ENCODE results near the gene RIOK3. TPM values are rescaled to one million over a fixed set of nuclear protein-coding genes. Genes with fewer than 3 reads are reported as not detected.

Gene RIOK3
- total and polyA plus RNA-seq, 7 donors, result 59.6 to 116 (median 88.3) TPM

DNA sequence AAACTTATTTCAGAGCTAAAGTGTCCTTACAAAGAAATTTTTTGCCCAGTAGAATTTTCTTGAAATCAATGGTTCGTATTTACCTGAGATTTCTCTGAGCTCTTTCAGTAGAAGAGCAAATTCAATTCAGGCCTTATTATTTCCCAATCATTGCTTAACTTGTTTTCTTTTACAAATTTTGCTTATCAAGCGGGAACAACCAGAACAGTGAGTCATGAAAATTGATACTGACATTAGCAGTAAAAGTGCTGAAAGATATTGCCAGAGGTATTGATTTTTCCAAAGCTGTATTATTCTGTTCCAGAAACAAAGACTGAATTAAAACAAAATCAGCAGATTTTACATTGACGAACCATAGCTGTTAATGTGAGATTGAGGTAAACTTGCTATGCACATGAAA is 10.1 kb upstream of the RIOK3 start:
- intact Hi-C loops (cut with DNase I), result no loop called here
- no peaks in the 10 kb centered on the region for H3K36me3 ChIP-seq (ENCODE audit: insufficient read depth in 1 of 2, low read depth in 1 of 2)
- no peaks in the 10 kb centered on the region for H3K4me1 ChIP-seq
- 92 to 98% (median 93%) methylated on average over 3 of the region's 3 CpGs for WGBS, 3 donors
- no peak overlapping the region for H3K27ac ChIP-seq
- TF ChIP-seq, protein P1, sequence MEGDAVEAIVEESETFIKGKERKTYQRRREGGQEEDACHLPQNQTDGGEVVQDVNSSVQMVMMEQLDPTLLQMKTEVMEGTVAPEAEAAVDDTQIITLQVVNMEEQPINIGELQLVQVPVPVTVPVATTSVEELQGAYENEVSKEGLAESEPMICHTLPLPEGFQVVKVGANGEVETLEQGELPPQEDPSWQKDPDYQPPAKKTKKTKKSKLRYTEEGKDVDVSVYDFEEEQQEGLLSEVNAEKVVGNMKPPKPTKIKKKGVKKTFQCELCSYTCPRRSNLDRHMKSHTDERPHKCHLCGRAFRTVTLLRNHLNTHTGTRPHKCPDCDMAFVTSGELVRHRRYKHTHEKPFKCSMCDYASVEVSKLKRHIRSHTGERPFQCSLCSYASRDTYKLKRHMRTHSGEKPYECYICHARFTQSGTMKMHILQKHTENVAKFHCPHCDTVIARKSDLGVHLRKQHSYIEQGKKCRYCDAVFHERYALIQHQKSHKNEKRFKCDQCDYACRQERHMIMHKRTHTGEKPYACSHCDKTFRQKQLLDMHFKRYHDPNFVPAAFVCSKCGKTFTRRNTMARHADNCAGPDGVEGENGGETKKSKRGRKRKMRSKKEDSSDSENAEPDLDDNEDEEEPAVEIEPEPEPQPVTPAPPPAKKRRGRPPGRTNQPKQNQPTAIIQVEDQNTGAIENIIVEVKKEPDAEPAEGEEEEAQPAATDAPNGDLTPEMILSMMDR (IDR thresholded peaks at IDR 0.05), result no peak
- ATAC-seq, result no peak
- DNase-seq, result no peak
- no peaks in the 10 kb centered on the region for H3K9me3 ChIP-seq
- H3K4me3 ChIP-seq, result no peak overlapping the region
- peaks cover 0 to 4% (median 0%) of the 10 kb centered on the region in 3 donors for H3K27me3 ChIP-seq (ENCODE audit: insufficient read depth in 3 of 3, low read length in 2 of 3)

DNA sequence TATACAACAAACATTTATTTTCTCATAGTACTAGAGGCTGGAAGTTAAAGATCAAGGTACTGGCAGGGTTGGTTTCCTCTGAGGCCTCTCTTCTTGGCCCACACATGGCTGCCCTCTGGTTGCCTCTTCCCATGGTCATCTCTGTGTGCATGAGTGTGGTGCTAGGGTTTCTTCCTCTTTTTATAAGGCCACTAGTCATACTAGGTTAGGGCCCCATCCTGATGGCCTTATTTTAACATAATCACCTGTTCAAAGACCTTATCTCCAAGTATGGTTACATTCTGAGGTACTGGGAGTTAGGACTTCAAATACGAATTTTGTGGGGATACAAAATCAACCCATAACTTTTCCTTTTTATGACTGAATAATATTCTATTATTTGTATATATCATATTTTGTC is 4.8 kb upstream of the RIOK3 start:
- no peak for DNase-seq
- intact Hi-C loops (cut with DNase I), result no loop called here
- Histone ChIP-seq H3K4me3 (no peak overlapping the region), H3K27me3 (ENCODE audit: insufficient read depth in 3 of 3, low read length in 2 of 3) (peaks cover 0 to 4% (median 0%) of the 10 kb centered on the region in 3 donors), H3K27ac (no peak overlapping the region), H3K4me1 (peaks cover 7% of the 10 kb centered on the region), H3K36me3 (ENCODE audit: insufficient read depth in 1 of 2, low read depth in 1 of 2) (no peaks in the 10 kb centered on the region), H3K9me3 (no peaks in the 10 kb centered on the region)
- 89 to 94% (median 89%) methylated on average over 1 of the region's 1 CpG for WGBS, 3 donors
- no peak for ATAC-seq
- TF ChIP-seq, protein P1 (IDR thresholded peaks at IDR 0.05), result no peak

DNA sequence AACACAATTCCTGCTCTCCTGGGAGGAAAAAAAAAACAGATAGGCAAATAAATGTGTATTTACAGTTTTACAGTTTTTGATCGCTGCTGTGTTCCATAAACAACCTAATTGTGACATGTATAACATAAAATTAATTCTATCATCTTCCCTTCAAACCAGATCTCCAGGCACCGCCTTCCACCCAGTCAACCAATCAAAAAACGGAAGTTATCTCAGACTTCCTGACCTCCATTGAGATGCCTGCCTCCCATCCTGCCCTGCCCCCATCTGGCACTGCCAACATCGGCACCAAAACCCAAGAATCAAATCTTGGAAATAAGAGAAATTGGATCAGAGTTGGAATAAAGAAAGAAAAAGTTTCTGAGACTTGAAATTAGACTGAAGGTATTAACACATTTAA is 3.1 kb upstream of the RIOK3 start:
- H3K36me3 ChIP-seq (ENCODE audit: insufficient read depth in 1 of 2, low read depth in 1 of 2), result no peaks in the 10 kb centered on the region
- peaks cover 0 to 4% (median 0%) of the 10 kb centered on the region in 3 donors for H3K27me3 ChIP-seq (ENCODE audit: insufficient read depth in 3 of 3, low read length in 2 of 3)
- no peak overlapping the region for H3K27ac ChIP-seq
- no peaks in the 10 kb centered on the region for H3K9me3 ChIP-seq
- intact Hi-C loops (cut with DNase I), result loop anchor here (5.0 kb wide), 2 partner anchors 52 to 132 kb away; partner anchors contain the start of gene RMC1 (in 2 of the 2)
- WGBS, 3 donors, result 71 to 81% (median 77%) methylated on average over 4 of the region's 4 CpGs
- ATAC-seq, result no peak
- TF ChIP-seq, protein P1 (IDR thresholded peaks at IDR 0.05), result no peak
- H3K4me3 ChIP-seq, result no peak overlapping the region
- H3K4me1 ChIP-seq, result peaks cover 17% of the 10 kb centered on the region
- no peak for DNase-seq

DNA sequence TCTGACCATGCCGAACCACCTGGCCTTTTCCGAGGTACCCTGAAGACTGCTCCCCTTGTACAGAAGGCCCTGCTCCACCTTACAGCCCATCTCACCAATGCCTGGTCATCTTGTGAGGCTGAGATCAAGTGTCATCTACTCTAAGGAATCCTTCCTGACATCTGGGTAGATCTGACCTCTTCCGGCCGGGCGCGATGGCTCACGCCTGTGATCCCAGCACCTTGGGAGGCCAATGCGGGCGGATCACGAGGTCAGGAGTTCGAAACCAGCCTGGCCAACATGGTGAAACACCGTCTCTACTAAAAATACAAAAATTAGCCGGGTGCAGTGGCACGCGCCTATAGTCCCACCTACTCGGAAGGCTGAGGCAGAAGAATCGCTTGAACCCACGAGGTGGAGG is 2.1 kb upstream of the RIOK3 start:
- no peaks in the 10 kb centered on the region for H3K36me3 ChIP-seq (ENCODE audit: insufficient read depth in 1 of 2, low read depth in 1 of 2)
- H3K4me3 ChIP-seq, result no peak overlapping the region
- H3K9me3 ChIP-seq, result no peaks in the 10 kb centered on the region
- TF ChIP-seq, protein P1 (IDR thresholded peaks at IDR 0.05), result no peak
- 93 to 96% (median 94%) methylated on average over 18 of the region's 18 CpGs for WGBS, 3 donors
- DNase-seq (no peak), ATAC-seq (no peak)
- peaks cover 26% of the 10 kb centered on the region for H3K4me1 ChIP-seq
- intact Hi-C loops (cut with DNase I), result loop anchor here (5.0 kb wide), 2 partner anchors 51 to 131 kb away; partner anchors contain the start of gene RMC1 (in 2 of the 2)
- H3K27ac ChIP-seq, result no peak overlapping the region
- H3K27me3 ChIP-seq (ENCODE audit: insufficient read depth in 3 of 3, low read length in 2 of 3), result peaks cover 0 to 4% (median 0%) of the 10 kb centered on the region in 3 donors

DNA sequence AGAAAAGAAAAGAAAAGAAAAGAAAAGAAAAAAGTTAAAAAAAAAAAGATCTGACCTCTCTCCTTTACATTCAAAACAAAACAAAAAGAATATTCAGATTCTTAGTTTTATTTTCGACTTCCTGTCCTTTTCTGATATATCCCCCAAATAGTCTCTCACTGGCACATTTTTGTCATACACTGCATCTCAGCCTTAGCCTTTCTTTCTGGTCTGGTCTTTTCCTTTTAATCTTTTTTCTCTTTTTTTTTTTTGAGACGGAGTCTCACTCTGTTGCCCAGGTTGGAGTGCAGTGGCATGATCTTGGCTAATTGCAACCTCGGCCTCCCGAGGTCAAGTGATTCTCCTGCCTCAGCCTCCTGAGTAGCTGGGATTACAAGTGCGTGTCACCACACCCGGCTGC is 1.6 kb upstream of the RIOK3 start:
- H3K27ac ChIP-seq, result peak overlapping the region; percentile 95
- DNase-seq (no peak), ATAC-seq (no peak)
- 82 to 88% (median 87%) methylated on average over 6 of the region's 6 CpGs for WGBS, 3 donors
- H3K4me1 ChIP-seq, result peaks cover 31% of the 10 kb centered on the region
- no peak overlapping the region for H3K4me3 ChIP-seq
- intact Hi-C loops (cut with DNase I), result loop anchor here (5.0 kb wide), 2 partner anchors 51 to 131 kb away; partner anchors contain the start of gene RMC1 (in 2 of the 2)
- H3K36me3 ChIP-seq (ENCODE audit: insufficient read depth in 1 of 2, low read depth in 1 of 2), result no peaks in the 10 kb centered on the region
- TF ChIP-seq, protein P1 (IDR thresholded peaks at IDR 0.05), result no peak
- peaks cover 0 to 4% (median 0%) of the 10 kb centered on the region in 3 donors for H3K27me3 ChIP-seq (ENCODE audit: insufficient read depth in 3 of 3, low read length in 2 of 3)
- no peaks in the 10 kb centered on the region for H3K9me3 ChIP-seq
